A673 (cell line): ENCODE data around the gene COMP. TPM values are rescaled to one million over a fixed set of nuclear protein-coding genes. Genes with fewer than 3 reads are reported as not detected.

Experiments
- BruUV-seq: library from RNA; stranded (reverse); fragments of 400-500 nt; replicated peaks from 2 replicates; lab custom pipeline; 2021; lab: Mats Ljungman, UMichigan
- CTCF ChIA-PET: fragments of 300-600 bp; sonication (Branson Sonifier 250); formaldehyde crosslinking; loops from one replicate; lab custom pipeline; 2022; ENCODE audit warnings: antibody characterized with exemption; lab: Charles Lee
- POLR2A ChIA-PET: fragments of 300-600 bp; sonication (Branson Sonifier 250); formaldehyde crosslinking; loops from one replicate; lab custom pipeline; 2022; ENCODE audit warnings: antibody characterized with exemption; ENCODE audit not compliant: low non-redundant PET; lab: Charles Lee
- DNase-seq: peaks from one replicate; pipeline ENCODE4 v3.0.0-alpha.2; 2015; ENCODE audit warnings: low spot score
- H3K27ac ChIP-seq: fragments of 200-600 bp; sonication (generic); 2 replicates; pipeline ENCODE4 v1.5.1; 2016; ENCODE audit warnings: mixed run types, low read depth, mild to moderate bottlenecking, mixed read lengths, antibody characterized with exemption, low read length; ENCODE audit not compliant: poor library complexity, severe bottlenecking
- H3K27me3 ChIP-seq: fragments of 200-600 bp; sonication (generic); replicated peaks from 2 replicates; pipeline ENCODE4 v1.6.1; 2017; ENCODE audit warnings: mixed run types, low read depth, mild to moderate bottlenecking, mixed read lengths, antibody characterized with exemption, low read length; ENCODE audit not compliant: insufficient read depth, poor library complexity
- H3K36me3 ChIP-seq: fragments of 200-600 bp; sonication (generic); 2 replicates; pipeline ENCODE4 v1.6.1; 2016; ENCODE audit warnings: mixed run types, mild to moderate bottlenecking, mixed read lengths, antibody characterized with exemption, low read length; ENCODE audit not compliant: insufficient read depth, poor library complexity, severe bottlenecking
- H3K4me1 ChIP-seq: fragments of 200-600 bp; sonication (generic); 2 replicates; pipeline ENCODE4 v1.6.1; 2017; ENCODE audit warnings: mixed run types, mild to moderate bottlenecking, mixed read lengths, antibody characterized with exemption, low read length; ENCODE audit not compliant: insufficient read depth, poor library complexity, severe bottlenecking
- H3K4me3 ChIP-seq: fragments of 200-600 bp; sonication (generic); 2 replicates; pipeline ENCODE4 v1.5.1; 2016; ENCODE audit warnings: low read depth, mixed run types, mild to moderate bottlenecking, mixed read lengths, low read length; ENCODE audit not compliant: poor library complexity, severe bottlenecking
- H3K9me3 ChIP-seq: fragments of 200-600 bp; sonication (generic); 2 replicates; pipeline ENCODE4 v1.6.1; 2016; ENCODE audit warnings: mixed run types, low read depth, mild to moderate bottlenecking, mixed read lengths, antibody characterized with exemption, low read length; ENCODE audit not compliant: poor library complexity, severe bottlenecking
- EZH2 ChIP-seq: fragments of 200-600 bp; sonication (generic); IDR thresholded peaks from 2 replicates; pipeline ENCODE4 v1.6.1; 2017; ENCODE audit warnings: borderline replicate concordance, low read depth, mild to moderate bottlenecking, mixed read lengths, antibody characterized with exemption, low read length; ENCODE audit not compliant: poor library complexity, severe bottlenecking
- intact Hi-C: fragments of 100-400 bp; cut with micrococcal nuclease; formaldehyde crosslinking; loops from one replicate; pipeline ENCODE4 v1.10.0; 2022; ENCODE audit not compliant: unreplicated experiment
- total RNA-seq: library from RNA; stranded (reverse); gene quantifications from 2 replicates; pipeline ENCODE4 v1.2.3, GENCODE V29; 2021
- TF ChIP-seq, protein P1 (sequence below): fragments of 300-800, 200-600 bp; sonication (generic); conservative IDR thresholded peaks from 2 replicates; pipeline ENCODE4 v1.5.1; 2017; ENCODE audit warnings: low read depth, mild to moderate bottlenecking, antibody characterized with exemption, low read length, moderate library complexity, mixed read lengths

COMP gene
- total RNA-seq, 1 experiment from 2014 or later = not detected

DNA sequence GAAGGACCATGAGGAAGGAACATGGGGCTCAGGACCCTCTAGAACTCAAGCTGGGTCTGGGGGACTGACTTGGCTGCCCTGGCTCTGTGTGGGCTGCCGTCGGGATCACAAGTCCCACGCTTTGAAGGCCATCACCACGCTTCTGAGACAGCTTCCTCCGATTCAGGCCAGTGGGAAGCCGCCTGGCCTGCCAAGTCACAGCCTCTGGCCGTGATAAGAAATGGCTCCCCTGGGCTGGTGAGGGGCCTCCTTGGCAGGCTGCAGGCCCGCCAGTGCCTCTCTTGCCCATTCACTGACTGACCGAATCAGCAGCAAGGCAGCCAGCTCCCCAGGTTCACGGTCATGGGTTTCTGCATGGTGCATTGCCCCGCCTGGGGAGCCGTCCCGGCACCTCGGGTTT is 48.8 kb downstream of the COMP start:
- POLR2A ChIA-PET = no interaction called here
- no peak for DNase-seq
- Histone ChIP-seq H3K36me3 (no peaks in the 10 kb centered on the region), H3K4me1 (peaks cover 2% of the 10 kb centered on the region), H3K27me3 (no peaks in the 10 kb centered on the region), H3K4me3 (no peak overlapping the region), H3K9me3 (no peaks in the 10 kb centered on the region), H3K27ac (no peak overlapping the region)
- intact Hi-C loops = no loop called here
- no TSS peak for BruUV-seq
- CTCF ChIA-PET = no interaction called here
- no peak for TF ChIP-seq EZH2
- TF ChIP-seq, protein P1, sequence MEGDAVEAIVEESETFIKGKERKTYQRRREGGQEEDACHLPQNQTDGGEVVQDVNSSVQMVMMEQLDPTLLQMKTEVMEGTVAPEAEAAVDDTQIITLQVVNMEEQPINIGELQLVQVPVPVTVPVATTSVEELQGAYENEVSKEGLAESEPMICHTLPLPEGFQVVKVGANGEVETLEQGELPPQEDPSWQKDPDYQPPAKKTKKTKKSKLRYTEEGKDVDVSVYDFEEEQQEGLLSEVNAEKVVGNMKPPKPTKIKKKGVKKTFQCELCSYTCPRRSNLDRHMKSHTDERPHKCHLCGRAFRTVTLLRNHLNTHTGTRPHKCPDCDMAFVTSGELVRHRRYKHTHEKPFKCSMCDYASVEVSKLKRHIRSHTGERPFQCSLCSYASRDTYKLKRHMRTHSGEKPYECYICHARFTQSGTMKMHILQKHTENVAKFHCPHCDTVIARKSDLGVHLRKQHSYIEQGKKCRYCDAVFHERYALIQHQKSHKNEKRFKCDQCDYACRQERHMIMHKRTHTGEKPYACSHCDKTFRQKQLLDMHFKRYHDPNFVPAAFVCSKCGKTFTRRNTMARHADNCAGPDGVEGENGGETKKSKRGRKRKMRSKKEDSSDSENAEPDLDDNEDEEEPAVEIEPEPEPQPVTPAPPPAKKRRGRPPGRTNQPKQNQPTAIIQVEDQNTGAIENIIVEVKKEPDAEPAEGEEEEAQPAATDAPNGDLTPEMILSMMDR = no peak

DNA sequence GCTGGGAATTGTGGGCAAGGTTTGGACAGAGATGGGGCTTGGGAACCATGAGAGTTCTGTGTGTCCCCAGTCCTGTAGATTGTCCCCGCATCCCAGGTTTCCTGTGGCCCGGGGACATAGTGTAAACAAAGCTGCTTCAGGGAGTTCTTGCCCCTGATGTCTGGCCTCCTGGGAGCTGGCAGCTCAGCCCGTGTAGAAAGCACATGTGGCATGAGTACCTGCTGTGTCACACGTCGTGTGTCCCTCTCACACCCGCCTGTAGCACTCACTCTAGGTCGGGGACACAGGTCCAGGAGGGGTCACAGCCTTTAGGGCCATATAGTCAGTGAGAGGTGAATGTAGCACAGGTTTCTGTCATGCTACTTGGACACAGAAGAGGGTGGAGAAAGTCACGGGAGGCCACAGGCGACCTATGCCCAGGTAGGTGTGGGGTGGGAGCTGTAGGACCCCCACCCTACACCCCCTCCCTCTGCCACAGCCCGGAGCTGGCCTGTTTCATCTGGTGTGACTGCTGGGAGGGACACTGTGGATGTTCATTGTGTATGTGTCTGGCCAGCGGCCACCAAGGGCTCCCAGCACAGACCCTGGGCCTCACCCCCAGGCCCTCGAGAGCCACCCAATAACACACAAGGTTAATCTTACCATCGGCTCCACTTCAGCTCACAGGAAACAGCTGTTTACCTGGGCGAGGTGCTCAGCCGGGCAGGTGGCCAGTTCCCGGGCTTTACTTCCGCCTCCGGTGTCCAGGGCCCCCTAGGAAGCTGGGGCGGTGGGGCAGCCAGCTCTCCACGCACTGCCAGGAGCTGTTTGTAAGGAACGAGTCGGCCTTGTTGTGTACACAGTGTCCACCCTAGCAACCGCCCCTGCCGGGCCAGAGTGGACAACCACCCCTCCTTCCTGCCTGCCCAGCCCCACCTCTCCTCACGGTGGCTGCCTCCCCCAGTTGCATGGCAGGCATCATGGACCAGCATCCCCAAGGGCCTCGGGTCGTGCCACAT is 49.7 kb downstream of the COMP start:
- POLR2A ChIA-PET = no interaction called here
- Histone ChIP-seq H3K4me1 (peaks cover 11% of the 10 kb centered on the region), H3K27me3 (no peaks in the 10 kb centered on the region), H3K27ac (no peak overlapping the region), H3K4me3 (no peak overlapping the region), H3K36me3 (no peaks in the 10 kb centered on the region), H3K9me3 (no peaks in the 10 kb centered on the region)
- BruUV-seq = no TSS peak
- CTCF ChIA-PET = no interaction called here
- intact Hi-C loops = no loop called here
- DNase-seq = no peak
- TF ChIP-seq, protein P1 = no peak
- no peak for TF ChIP-seq EZH2

DNA sequence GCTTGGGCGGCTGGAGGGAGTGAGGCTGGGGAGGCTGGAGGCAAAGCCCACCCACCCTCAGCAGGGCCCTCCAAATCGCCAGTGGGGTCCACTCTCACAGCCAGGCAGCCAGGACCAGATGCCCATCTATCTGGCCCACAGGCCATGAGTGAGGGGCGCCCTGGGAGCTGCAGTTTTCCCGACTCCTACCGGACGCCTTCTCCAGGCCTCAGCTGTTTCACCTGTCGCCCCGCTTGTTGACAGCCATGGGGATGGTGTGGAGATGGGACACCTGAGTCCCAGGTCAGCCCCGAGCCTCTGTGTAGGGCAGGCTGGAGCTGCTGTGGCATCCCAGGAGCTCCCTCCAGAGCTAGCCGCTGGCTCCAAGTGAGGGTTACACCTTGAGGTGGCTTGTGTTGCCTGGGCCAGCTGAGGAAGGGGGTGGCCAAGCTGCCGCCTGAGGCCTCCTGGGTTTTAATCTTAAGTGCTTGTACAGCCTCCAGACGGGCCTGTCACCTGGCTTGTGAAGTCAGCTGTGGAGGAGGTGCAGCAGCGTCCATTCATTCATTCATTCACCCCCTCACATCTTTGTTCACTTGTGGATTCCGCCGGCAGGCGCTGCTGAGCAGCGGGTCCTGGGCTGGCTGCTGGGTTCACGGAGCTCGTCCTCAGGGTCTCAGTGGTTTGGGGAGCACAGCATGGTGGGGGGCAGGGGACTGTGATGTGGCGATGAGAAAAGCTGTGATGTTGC is 52.0 kb downstream of the COMP start:
- CTCF ChIA-PET = interaction anchor here (0.6 kb wide), 1 partner anchor 149 kb away, joined by 6 read pairs; no protein-coding TSS in a partner anchor
- Histone ChIP-seq H3K4me3 (no peak overlapping the region), H3K4me1 (peaks cover 22% of the 10 kb centered on the region), H3K9me3 (no peaks in the 10 kb centered on the region), H3K36me3 (no peaks in the 10 kb centered on the region), H3K27me3 (no peaks in the 10 kb centered on the region), H3K27ac (no peak overlapping the region)
- TF ChIP-seq, protein P1 = no peak
- TF ChIP-seq EZH2 = no peak
- no TSS peak for BruUV-seq
- POLR2A ChIA-PET = no interaction called here
- no peak for DNase-seq
- intact Hi-C loops = no loop called here
